ENCODE data around the gene BFAR. TPM values are rescaled to one million over a fixed set of nuclear protein-coding genes. Genes with fewer than 3 reads are reported as not detected.

Gene BFAR
- total and polyA plus RNA-seq, 9 of the 15 experiments (the other 6 are each of a cell fraction or from before 2014, with no cell fraction given): 45.0 to 82.6 (median 60.4) TPM

GRCh38 chr16:14672403-14672971, 39.7 kb downstream of the BFAR start:
- H3K4me3 ChIP-seq: no peak overlapping the region
- TF ChIP-seq TOE1 (IDR thresholded peaks at IDR 0.05; ENCODE audit: borderline replicate concordance): peak; percentile 62; the same call in 1 of the 2 replicates
- no peak for TF ChIP-seq TOE1 (CRISPR knock-in tag; IDR thresholded peaks at IDR 0.05; ENCODE audit: borderline replicate concordance, low read depth)
- TF ChIP-seq ETV1 (tag; conservative IDR thresholded peaks at IDR 0.05; ENCODE audit: low read depth): peak; percentile 32; the same call in 1 of the 2 replicates
- peak; percentile 76 for TF ChIP-seq USF1 (CRISPR knock-in tag; IDR thresholded peaks at IDR 0.05)
- TF ChIP-seq MEIS2 (IDR thresholded peaks at IDR 0.05; ENCODE audit: partially characterized antibody): peak; percentile 98
- no peak for TF ChIP-seq NCOR1 (IDR thresholded peaks at IDR 0.05)
- no peak for TF ChIP-seq RAD21 (CRISPR knock-in tag; conservative IDR thresholded peaks at IDR 0.05 in 1 of 2, IDR thresholded peaks at IDR 0.05 in 1 of 2)
- no peak for TF ChIP-seq MXI1 (IDR thresholded peaks at IDR 0.05; ENCODE audit: low read depth, low read length)
- TF ChIP-seq USF2 (CRISPR knock-in tag; IDR thresholded peaks at IDR 0.05): peak; percentile 84
- peak; percentile 83 for TF ChIP-seq RAD51 (IDR thresholded peaks at IDR 0.05; ENCODE audit: borderline replicate concordance, low read depth)
- TF ChIP-seq BHLHE40 (IDR thresholded peaks at IDR 0.05; ENCODE audit: low read length): peak; percentile 50; the same call in 1 of the 2 replicates
- TF ChIP-seq REST (IDR thresholded peaks at IDR 0.05; ENCODE audit: borderline replicate concordance): peak; percentile 17; the same call in 1 of the 2 replicates
- no peak for TF ChIP-seq REST (CRISPR knock-in tag; IDR thresholded peaks at IDR 0.05; ENCODE audit: low read depth)

More at GRCh38 chr16:14672403-14672971, 39.7 kb downstream of the BFAR start:
- Histone ChIP-seq H3K4me2 (ENCODE audit: insufficient read depth, low read length) (no peak overlapping the region), H4K20me1 (replicated peaks; ENCODE audit: control insufficient read depth, insufficient read depth, low read length) (no peaks in the 10 kb centered on the region), H3K79me2 (ENCODE audit: control insufficient read depth, insufficient read depth, low read length) (no peaks in the 10 kb centered on the region), H3K27ac (ENCODE audit: extremely low read depth, low read depth, low read length) (no peak overlapping the region), H3K27me3 (ENCODE audit: control insufficient read depth in 2 of 2, insufficient read depth in 2 of 2, low read length in 2 of 2) (no peaks in the 10 kb centered on the region), H3K9ac (ENCODE audit: insufficient read depth in 1 of 2, low read depth in 2 of 2, low read length in 2 of 2) (no peak overlapping the region), H3K4me1 (replicated peaks in 1 of 2; ENCODE audit: control insufficient read depth in 2 of 2, insufficient read depth in 2 of 2, low read length in 2 of 2) (no peaks in the 10 kb centered on the region; a peak in 1 of 5 replicates), H3K9me3 (replicated peaks; ENCODE audit: control insufficient read depth, insufficient read depth, low read depth, low read length) (no peaks in the 10 kb centered on the region), H3K36me3 (ENCODE audit: control insufficient read depth, insufficient read depth, low read length) (peaks cover 11% of the 10 kb centered on the region; the same call in 2 of the 3 replicates), H2AFZ (ENCODE audit: low read depth, low read length) (no peak overlapping the region), H3K9me1 (ENCODE audit: control insufficient read depth, insufficient read depth, low read length) (no peaks in the 10 kb centered on the region)
- ChIA-PET CTCF (ENCODE audit: low intra/inter-chr PET ratio) (no interaction called here), POLR2A (no interaction called here)
- peak; percentile 62 for ATAC-seq
- FAIRE-seq: peak; percentile 78
- intact Hi-C loops (cut with micrococcal nuclease): no loop called here
- in situ Hi-C loops (cut with MboI): no loop called here
- DNase-seq (ENCODE audit: extremely low read depth in 1 of 4, low spot score in 3 of 4): peak in 2 of 4 experiments; percentile 39
- BruUV-seq (replicated peaks): no TSS peak
- 17% methylated on average over 7 of the region's 7 CpGs for WGBS (ENCODE audit: insufficient coverage, low coverage, missing lambda C conversion rate)

Measured in K562 (cell line).